ENCODE measurements around the gene KCNN2.

KCNN2 gene

DNA sequence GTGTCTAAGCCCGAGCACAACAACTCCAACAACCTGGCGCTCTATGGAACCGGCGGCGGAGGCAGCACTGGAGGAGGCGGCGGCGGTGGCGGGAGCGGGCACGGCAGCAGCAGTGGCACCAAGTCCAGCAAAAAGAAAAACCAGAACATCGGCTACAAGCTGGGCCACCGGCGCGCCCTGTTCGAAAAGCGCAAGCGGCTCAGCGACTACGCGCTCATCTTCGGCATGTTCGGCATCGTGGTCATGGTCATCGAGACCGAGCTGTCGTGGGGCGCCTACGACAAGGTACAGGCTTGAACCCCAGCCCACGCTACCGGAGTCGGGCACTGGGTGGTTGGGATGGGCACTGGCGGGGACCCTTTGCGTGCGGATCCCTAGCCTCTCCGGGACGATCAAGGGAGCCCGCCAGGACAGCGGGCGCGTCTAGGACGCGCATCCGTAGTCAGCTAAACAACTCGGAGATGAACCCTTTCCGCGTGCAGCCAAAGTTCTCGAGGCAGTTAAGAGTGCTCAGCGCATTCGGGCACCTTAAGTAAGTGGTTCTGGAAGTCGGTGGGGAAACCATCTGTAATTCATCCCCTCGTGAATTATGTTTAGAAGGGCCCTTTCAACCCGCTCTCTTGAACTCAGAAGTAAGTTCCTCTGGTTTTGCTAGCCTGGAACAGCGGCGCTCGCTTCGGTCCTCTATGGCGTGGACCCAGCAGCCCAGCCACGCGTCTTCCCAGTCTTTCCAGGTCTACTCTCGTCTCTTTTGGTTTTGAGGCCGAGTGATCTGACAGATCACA, 1.3 kb downstream of the KCNN2 start:
- DNase-seq, result no peak

DNA sequence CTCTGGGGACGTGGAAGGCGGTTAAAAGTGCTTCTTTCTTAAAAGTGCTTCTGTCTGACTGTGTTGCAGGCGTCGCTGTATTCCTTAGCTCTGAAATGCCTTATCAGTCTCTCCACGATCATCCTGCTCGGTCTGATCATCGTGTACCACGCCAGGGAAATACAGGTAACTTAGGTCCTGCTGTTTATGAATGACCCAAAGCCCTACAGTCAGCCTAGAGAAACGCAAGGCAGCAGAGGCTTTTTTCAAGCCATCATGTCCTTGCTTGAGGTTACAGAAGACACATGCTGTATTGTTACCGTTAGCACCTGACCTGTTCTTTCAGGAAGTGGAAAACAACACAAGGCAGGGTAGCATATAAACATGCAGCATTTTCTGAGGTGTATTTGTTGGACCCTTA, 2.0 kb downstream of the KCNN2 start:
- no peak for DNase-seq

DNA sequence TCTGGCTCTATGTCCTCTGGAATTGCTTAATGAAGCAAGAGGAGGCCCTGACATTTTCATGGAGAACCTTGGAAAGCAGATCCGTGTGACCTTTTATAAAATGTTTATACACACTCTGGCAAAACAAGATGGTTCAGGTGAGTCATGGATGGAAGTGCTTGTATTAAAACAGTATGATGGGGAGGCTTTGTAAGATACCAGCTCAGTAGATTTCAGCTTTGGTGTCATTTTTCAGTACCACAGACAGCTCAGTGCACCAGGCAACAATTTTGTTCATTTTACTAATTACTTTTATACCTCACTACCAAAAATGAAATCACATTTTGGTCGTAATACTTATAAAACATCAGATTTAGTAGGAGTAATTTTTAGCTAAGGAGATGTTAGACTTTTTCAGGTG, 5.2 kb downstream of the KCNN2 start:
- DNase-seq, result no peak

DNA sequence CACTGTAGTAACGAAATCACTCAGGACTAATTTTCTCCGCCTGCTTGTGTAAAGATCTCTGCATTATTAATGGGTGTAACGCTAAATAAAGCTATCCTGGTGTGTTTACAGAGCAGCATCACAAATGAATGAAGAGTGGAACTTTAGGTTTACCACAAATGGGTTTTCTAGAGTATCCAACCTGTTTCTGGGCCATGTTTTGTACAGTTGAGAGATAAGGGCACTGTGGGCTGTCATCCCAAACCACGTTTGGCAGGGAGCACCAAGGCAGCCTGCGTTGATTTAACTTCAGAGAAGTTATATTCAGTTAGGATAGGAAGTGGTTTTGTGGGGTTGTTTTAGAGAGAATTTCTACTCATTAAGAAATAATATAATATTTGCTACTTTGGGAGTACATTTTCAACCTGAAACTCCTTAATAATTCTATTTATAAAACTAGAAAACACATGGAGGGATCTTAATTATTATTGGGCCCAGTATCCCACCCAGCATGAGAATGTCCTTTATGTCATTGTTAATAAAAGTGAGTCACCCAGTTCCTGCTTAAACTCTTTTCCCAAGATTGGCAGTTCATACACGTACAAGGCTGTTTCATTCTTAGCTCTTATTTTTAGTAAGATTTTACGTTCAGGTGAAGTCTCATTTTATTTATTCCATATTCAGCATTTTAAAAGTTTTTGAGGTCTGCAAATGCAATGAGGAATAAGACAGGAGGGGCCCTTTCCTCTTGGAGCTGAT, 8.0 kb downstream of the KCNN2 start:
- no peak for DNase-seq

DNA sequence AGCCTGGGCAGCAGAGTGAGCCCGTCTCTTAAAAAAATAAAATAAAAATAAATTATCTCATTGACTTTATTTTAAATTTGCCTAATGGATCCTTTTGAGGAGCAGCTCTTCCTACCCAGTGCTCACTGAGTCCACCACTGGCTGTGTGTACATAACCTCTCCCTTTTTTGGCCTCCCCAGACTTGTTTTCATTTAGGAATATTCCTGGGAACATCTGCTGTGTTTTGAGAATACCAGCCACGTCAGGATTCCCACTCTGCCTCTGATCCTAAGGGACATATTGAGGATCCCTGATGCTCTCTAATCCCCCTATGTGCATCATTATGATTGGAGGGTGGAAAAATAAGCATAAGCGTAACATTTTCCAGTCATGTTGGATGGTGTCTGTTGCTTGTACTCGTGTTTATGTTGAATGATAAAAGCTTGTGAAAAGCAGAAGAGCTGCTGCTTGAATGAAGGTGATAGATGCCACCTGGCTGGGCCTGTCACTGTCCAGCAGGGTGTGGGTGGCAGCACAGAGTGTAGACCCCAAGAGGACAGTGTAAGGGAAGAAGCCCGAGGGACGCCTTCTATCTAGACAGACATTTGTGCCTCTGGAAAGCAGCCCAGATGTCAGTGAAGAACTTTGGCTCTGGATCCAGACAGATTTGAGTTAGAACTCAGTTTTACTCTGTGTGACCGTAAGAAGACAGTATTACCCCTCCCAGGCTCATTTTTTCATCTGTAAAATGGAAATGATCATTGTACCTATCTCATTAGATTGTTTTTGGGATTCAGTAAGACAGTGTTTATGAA, 15.4 kb downstream of the KCNN2 start:
- DNase-seq, result no peak

DNA sequence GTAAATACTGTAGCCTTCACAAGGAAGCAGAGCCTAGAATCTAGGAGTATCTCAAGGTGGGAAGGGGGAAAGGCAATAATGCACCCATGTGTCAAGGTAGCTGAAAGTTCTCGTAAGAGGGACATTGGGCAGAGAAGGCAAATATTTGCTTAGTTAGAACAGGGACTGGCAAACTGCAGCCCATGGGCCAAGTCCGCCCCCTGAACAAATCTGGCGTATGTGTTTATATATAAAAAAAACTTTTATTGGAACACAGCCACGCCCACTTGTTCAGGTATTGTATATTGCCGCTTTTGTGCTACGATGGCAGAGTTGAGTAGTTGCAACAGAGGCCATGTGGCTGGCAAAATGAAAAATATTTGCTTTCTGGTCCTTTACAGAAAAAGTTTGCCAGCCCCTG, 16.1 kb downstream of the KCNN2 start:
- no peak for DNase-seq

DNA sequence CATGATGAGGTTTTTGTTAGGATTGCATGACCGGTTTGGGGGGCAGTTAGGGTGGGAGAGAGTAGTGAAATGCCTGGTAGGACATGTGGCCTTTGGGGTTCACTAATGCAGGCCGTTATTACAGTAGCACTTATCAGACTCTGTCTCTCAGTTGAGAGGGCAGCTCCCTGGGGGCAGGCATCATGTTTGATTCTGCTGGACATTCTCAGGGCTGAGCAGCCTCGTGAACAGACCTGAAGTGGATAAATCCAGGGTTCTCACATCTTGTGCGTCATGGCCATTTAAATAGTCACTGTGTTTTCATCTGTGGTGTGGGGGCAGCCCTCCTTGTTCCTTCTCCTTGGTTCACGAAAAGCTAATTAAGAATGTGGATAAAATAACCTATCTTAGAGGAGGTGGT, 18.9 kb downstream of the KCNN2 start:
- DNase-seq, result no peak

DNA sequence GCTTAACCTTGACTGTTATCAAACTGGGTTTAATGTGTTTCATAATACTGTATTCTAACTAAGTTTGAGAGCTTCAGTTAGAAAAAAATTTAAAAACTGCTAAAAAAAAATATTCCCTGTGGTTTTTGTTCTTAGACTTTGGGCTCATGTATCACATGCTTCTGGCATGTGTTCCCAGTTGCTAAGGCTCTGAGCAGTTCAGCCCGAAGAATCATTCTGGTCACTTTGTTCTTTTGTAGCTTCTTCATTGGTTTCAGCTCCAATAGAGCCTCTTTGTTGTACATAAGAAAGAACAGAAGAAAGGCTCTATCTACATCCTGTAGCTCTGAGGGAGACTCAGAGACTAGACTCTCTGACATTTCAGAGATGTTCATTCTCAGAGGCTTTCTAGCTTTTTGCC, 25.6 kb downstream of the KCNN2 start:
- DNase-seq, result no peak

DNA sequence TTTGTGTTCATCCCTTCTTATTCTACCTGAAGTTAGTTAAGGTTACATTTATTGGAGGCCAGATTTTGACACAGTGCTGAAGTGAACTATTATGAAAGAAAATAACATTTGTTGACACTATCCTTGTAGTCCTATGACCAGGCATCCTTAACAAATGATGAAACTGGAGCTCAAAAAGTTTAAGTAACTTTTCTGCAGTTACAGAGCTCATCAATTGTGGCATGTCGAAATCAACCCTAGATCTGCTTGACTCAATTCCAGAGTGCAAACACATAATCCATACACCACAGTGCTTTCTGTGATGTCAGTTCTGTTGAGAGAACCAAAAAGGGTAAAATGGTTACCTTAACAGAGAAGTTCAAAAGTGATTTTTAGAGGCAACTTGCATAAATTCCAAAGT, 28.6 kb downstream of the KCNN2 start:
- DNase-seq, result no peak

DNA sequence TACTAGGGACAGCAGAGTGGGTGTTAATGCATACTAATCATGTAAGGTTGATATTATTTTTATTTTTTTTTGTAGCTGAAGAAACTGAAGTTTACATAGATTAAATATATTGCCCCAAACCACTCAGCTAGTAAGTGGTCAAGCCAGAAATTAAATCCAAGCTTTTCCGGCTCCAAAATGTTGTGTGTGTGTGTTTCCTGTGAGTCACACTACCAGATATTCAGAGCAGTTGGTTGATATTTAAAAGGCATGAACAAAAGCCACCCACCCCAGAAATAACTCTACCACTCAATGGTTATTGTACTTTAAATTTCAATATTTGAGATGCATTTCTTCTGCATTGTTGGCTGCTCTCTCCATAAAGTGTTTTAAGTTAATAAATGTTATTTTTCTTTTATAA, 29.5 kb downstream of the KCNN2 start:
- no peak for DNase-seq

DNA sequence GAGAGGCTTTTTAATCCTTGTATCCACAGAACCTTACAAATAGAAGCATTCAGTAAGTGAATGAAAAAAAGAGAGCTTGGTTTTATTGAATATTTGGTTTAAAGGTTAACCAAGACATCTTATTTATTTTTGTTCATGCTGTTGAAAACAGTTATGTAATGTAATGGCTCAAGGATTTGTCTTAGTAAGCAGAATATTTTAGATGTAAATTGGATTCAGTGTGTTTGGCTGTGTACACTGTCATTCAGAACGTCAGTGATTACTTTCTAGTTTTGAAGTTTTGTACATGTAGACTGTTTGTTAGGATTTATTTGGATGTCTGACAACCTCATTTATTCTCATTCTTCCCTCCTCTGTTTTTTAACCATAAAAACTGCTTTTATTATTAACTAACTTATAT, 31.3 kb downstream of the KCNN2 start:
- no peak for DNase-seq

DNA sequence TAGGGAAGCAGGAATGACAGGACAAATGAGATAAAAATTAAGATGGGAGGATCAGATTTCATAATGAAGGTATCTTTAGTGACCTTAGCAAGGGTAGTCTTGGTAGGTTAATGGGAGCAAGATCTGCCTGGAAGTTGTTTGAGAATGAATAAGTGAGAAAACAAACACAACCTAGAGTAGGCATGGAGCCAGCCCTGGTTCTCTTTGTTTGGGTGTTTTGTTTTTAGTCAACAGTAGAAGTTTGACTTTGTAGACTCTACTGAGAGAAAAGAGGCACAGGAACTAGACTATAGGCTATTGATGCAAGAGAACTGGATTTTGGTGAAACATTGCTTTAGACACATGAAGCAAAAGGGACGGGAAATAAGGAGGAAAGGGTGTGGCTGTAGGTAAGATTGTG, 40.3 kb downstream of the KCNN2 start:
- no peak for DNase-seq

DNA sequence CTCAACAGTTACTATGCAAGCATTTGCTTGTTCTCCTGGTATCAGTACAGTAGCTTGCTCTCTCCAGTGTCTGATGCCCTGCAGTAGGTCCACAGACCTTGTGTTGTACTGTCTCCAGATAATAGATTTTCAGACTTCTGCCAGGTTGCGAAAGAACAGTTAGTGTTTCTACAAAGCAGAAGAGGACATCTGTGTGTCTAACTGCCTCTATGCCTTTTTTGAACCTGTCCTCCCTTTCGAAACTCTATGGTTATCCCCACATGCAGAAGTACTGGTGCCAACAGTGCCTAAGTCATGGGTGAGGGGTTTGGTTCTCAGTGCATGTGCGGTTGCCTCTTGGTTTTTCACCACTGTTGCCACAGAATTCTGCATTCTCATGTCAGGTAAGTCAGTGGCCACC, 45.9 kb downstream of the KCNN2 start:
- DNase-seq, result no peak

DNA sequence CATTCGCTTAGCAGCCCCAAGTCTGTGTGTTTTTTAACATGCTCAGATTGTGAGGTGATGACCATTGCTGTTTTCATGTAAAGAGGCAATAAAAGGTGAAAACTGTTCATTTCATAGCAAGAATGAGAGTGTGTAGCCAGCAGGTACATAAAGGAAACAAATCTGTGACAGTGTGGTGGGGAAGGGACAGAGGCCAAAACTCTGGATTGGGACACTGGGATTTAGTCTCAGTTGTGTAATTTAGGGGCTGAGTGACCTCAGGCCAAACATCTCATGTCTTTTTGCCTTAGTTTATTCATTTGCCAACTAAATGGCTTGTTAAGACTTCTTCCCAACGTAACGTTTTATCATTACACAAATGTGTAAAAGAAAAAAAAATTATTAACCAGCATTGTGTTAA, 47.0 kb downstream of the KCNN2 start:
- DNase-seq, result no peak

DNA sequence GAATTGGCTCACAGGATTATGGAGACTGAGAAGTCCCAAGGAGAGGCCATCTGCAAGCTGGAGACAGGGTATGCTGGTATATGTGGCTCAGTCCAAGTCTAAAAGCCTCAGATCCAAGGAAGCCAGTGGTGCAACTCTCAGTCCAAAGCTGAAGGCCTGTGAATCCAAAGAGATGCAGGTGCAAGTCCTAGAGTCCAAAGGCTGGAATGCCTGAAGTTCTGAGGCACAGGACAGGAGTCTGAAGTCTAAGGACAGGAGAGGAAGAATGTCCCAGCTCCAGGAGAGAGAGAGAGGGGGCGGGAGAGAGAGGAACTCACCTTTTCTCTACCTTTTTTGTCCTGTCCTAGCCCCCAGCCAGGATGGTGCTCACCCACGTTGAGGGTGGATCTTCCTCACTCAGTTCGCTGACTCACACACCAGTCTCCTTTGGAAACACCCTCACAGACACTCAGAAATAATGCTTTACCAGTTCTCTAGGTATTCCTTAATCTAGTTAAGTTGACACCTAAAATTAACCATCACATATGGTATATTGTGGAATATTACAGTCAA, 49.6 kb downstream of the KCNN2 start:
- DNase-seq, result no peak

DNA sequence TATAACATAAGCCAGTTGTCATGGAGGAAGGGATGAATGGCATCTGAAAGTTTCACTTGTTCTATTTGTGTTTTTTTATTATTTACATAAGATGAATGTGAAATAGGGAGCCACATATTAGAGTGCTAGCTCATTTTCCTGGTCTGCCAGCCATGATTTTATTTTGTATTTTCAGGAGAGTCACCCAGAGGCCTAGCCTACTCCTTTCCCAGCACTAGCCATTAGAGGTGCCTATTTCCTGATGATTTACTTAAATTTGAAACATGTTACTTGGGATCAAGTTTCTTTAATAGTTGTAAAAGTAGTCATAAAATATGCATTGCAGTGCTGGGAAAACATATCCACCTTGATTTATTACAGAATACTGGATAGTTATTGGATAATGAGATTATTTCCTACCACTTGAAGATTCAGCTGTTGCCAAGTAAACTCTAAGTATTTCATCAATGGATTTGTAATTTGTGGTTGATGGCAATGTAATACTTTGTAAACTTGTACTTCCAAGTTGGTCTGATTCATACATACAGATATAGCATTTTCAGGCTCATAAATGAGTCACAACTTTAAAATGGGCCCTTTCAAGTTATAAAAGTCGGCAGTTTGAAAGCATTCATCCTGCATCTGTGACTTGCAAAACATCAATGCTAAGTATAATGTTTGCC, 50.8 kb downstream of the KCNN2 start:
- no peak for DNase-seq

DNA sequence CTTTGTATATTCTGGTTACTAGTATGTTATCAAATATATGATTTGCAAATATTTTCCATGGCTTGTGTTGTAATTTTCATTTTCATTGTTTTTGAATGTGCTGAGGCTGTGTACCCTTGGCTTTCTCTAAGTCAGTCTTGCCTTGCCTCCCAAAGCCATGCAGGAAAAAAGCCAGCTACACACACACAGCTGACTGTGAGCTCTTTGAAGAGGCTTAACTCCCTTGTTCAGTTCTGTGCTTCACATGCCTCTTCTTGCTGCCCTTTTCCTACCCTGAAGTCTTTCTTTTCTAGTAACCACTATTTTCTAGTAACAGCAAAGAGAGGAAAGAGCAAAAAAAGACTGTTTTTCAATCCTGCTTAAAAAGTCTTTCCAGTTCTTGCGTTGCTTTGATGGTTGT, 53.9 kb downstream of the KCNN2 start:
- no peak for DNase-seq

DNA sequence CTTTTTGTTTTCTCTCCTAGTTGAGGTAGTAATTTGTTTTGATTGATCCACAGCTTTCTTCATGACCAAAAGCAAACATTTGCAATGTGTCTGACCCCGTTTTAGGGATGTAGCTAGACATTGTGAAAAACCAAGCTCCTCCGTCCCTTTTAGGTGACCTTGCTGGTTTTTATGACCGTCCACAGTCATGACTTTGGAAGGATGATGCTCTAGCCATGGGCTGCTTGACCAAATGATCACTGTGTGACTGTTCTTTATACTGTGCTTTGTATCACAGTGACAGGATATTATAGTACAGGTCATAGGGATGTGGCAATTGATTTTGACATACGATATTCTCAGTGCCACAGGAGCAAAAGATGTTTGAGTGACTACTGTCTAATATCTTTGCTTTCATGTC, 54.4 kb downstream of the KCNN2 start:
- DNase-seq, result no peak

DNA sequence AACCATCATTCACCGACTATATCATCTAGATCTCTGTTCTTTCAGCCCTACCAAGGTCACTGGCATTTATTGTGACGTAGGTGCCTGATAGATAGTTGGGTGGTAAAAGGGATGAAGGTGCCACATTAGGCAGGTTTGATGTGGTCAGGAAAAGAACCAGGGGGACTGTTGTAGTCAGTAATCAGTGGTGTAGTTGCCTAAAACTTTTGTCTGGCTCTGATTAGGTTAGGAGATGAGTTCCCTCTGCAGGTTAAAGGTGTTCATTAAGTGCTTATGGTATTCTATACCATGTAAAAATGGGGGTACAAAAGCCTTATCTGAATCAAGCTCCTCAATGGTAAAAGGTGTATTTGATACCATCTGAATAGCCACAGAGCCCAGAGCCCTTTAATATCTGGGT, 55.6 kb downstream of the KCNN2 start:
- no peak for DNase-seq

DNA sequence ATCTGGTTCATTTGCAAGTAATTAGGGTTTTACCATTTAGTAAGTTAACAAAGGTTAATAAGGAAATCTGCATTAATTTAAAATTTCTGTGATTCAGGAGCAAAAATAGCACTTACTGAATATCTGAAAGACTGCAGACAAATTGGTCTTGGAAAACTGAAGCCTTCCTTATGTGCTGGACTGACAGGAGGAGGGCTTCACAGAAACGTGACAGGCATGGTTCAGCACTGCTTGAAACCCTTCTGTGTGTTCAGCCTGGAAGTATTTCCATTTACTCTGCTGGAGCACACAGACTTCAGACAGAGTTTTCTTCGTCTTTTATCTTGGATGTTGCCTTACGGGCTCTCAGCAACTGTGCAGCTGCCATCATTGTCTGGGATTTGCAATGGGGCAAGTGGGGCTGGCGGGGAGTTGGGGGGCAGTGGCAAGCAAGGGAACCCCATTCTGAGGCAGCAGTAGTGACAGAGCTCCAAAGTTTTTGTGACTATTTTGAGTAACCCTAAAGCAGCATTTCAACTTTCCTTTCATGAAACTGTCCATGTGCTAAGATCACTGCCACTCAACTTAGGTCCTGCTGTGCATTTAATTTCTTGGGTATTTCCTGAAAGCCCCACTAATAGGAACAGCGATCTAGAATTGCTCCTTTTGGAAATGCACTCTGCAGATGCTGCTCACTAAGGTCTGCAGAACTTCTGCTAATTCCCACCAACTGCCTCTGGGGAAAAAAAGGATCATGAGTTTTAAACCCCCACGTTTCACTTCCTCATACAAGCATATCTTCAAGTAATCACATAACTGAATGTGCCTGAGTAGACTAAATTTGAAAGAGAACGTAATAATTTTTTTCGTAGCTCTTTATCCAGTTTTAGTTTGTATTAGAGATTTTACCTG, 56.6 kb downstream of the KCNN2 start:
- no peak for DNase-seq

DNA sequence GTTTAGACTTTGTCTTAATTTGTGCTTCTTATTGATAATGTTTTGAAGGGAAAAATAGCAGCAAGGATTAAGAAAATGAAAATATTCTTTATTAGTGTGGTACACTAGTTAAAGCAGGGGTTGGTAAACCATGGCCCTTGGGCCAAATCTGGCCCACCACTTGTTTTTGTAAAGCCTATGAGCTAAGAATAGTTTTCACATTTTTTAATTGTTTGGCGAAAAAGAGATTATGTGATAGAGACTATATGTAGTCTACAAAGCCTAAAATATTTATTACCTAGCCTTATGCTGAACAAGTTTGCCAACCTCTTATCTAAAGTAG, 57.2 kb downstream of the KCNN2 start:
- DNase-seq, result no peak

DNA sequence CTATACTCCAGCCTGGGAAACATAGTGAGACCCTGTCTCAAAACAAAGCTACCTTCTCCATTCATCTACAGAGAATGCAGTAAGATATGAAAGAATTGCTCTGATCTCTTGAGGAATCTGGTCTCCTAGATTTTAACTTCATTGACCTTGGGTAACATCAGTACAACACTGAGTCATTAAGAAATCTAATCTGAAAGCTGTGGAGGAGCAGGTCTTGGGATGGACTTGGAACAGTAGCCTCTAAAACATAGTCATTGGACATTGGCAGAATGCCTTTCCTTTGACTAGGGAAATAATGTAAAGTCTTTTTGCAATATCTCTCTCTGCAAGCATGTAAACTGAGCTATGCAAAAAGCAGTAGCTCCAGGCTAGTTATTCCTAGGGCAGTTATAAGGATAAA, 58.1 kb downstream of the KCNN2 start:
- no peak for DNase-seq

Data from activated CD4-positive, CD25-positive, alpha-beta regulatory T cell treated with anti-CD3 and anti-CD28 coated beads, Interleukin-2, amount 50 U/mL, for 72 hours (primary cell).